Gastrocnemius medialis (tissue), 4 donors: ENCODE results near the gene MRPL12. TPM values are rescaled to one million over a fixed set of nuclear protein-coding genes. Genes with fewer than 3 reads are reported as not detected.

Experiments used
- ATAC-seq, 2 donors: fragments of 150-250 bp; one replicate each; pipeline ENCODE4 v1.9.1; 2016
- DNase-seq, 2 donors: peaks; one replicate each; pipeline ENCODE4 v3.0.0-alpha.2; 2019
- H3K27ac ChIP-seq, 4 donors: fragments of 200-600 bp; sonication (generic); 1 replicate in 1 of 4; 2 replicates in 3 of 4; pipeline ENCODE4 v1.5.1; 2016 to 2018; ENCODE audit warnings: mild to moderate bottlenecking in 2 of 4, moderate library complexity in 1 of 4
- H3K27me3 ChIP-seq, 3 donors: fragments of 200-600 bp; sonication (generic) in 2 of 3; 1 replicate in 1 of 3; 2 replicates in 2 of 3; pipeline versions ENCODE4 v1.5.1 to v1.6.0; 2016 to 2019; ENCODE audit warnings: mild to moderate bottlenecking in 1 of 3, moderate library complexity in 1 of 3
- H3K36me3 ChIP-seq, 2 donors: fragments of 200-600 bp; sonication (generic) in 1 of 2; one replicate each; pipeline ENCODE4 v1.5.1; 2017 to 2018
- H3K4me1 ChIP-seq, 2 donors: fragments of 200-600 bp; sonication (generic) in 1 of 2; one replicate each; pipeline ENCODE4 v1.5.1; 2016 to 2017; ENCODE audit warnings: mild to moderate bottlenecking in 2 of 2
- H3K4me3 ChIP-seq, 4 donors: fragments of 200-600 bp; sonication (generic) in 3 of 4; 1 replicate in 1 of 4; 2 replicates in 3 of 4; pipeline ENCODE4 v1.5.1; 2016 to 2019; ENCODE audit warnings: mild to moderate bottlenecking in 2 of 4
- H3K9me3 ChIP-seq, 3 donors: fragments of 200-600 bp; sonication (generic) in 2 of 3; 1 replicate in 1 of 3; 2 replicates in 2 of 3; pipeline ENCODE4 v1.5.1; 2016 to 2019
- POLR2A ChIP-seq, 2 donors: fragments of 450-650 bp; IDR thresholded peaks; one replicate each; pipeline ENCODE4 v1.6.1; 2017; ENCODE audit warnings: antibody characterized with exemption in 2 of 2, mild to moderate bottlenecking in 2 of 2, moderate library complexity in 2 of 2
- in situ Hi-C, 4 donors: fragments of 200-750 bp; cut with MboI; loops; one replicate each; pipeline versions ENCODE4 v1.15.0 to v1.8.0; 2017; ENCODE audit warnings: low sequenced_read_pairs in 4 of 4
- intact Hi-C: fragments of 100-400 bp; cut with DNase I; formaldehyde crosslinking; loops from one replicate; pipeline ENCODE4 v1.15.1; 2023; ENCODE audit warnings: low total_unique reads
- total RNA-seq, 4 donors: library from RNA; depleted of rRNA; stranded (reverse); fragments of >200 nt; gene quantifications; one replicate each; pipeline versions ENCODE4 v1.1.0 to v1.2.3, GENCODE V29; 2016
- TF ChIP-seq, protein P1 (sequence below), 5 experiments: fragments of 450-650 bp in 3 of 5; fragments of 200-600 bp in 2 of 5; sonication (generic) in 2 of 5; IDR thresholded peaks in 4 of 5; conservative IDR thresholded peaks in 1 of 5; 1 replicate in 4 of 5; 2 replicates in 1 of 5; pipeline ENCODE4 v1.5.1; 2016 to 2019; ENCODE audit warnings: antibody characterized with exemption in 5 of 5, mild to moderate bottlenecking in 3 of 5, moderate library complexity in 3 of 5

MRPL12 gene
- total RNA-seq, 4 donors from 2014 or later: 79.1 to 117 (median 94.1) TPM

DNA sequence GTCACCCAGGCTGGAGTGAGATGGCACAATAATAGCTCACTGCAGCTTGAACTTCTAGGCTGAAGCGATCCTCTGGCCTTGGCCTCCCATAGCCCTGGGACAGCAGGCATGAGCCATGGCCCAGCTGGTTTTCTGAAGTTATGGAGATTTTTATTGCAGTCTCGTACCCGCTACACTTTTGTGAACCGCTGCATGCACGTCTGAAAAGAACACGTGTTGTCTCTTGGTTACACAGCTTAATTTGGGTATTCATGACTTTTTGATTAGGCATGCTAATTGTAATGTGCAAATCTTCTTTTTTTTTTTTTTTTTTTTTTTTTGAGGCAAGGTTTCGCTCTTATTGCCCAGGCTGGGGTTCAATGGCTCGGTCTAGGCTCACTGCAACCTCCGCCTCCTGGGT lies 22.3 kb downstream of the MRPL12 start:
- ATAC-seq (no peak), DNase-seq (no peak)
- intact Hi-C loops: no loop called here
- Histone ChIP-seq H3K27ac (no peak overlapping the region), H3K9me3 (no peaks in the 10 kb centered on the region), H3K4me3 (no peak overlapping the region), H3K27me3 (peaks cover 0 to 15% (median 7%) of the 10 kb centered on the region in 3 donors), H3K4me1 (peaks cover 5 to 18% of the 10 kb centered on the region in 2 donors), H3K36me3 (no peaks in the 10 kb centered on the region)
- no peak for TF ChIP-seq POLR2A (IDR thresholded peaks at IDR 0.05)
- TF ChIP-seq, protein P1, sequence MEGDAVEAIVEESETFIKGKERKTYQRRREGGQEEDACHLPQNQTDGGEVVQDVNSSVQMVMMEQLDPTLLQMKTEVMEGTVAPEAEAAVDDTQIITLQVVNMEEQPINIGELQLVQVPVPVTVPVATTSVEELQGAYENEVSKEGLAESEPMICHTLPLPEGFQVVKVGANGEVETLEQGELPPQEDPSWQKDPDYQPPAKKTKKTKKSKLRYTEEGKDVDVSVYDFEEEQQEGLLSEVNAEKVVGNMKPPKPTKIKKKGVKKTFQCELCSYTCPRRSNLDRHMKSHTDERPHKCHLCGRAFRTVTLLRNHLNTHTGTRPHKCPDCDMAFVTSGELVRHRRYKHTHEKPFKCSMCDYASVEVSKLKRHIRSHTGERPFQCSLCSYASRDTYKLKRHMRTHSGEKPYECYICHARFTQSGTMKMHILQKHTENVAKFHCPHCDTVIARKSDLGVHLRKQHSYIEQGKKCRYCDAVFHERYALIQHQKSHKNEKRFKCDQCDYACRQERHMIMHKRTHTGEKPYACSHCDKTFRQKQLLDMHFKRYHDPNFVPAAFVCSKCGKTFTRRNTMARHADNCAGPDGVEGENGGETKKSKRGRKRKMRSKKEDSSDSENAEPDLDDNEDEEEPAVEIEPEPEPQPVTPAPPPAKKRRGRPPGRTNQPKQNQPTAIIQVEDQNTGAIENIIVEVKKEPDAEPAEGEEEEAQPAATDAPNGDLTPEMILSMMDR (IDR thresholded peaks at IDR 0.05 in 4 of 5, conservative IDR thresholded peaks at IDR 0.05 in 1 of 5): no peak
- in situ Hi-C loops: no loop called here

DNA sequence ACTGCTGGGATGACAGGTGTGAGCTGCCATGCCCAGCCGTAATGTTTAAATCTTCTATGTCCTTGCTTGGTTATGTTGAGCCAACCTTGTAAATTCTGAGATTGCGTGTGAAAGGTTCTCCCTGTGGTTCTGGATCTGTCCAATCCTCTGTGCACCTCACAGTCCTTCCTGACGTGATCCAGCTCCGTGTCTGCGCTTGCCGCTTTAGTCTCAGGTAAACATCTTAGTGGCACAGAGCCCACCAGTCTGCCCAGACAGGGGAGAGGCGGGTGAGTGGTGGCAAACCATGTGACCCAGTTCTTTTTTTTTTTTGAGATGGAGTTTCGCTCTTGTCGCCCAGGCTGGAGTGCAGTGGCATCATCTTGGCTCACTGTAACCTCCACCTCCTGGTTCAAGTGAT lies 22.8 kb downstream of the MRPL12 start:
- no peak for DNase-seq
- Histone ChIP-seq H3K4me3 (no peak overlapping the region), H3K9me3 (no peaks in the 10 kb centered on the region), H3K27ac (no peak overlapping the region), H3K27me3 (peaks cover 0 to 15% (median 7%) of the 10 kb centered on the region in 3 donors), H3K4me1 (peaks cover 5 to 18% of the 10 kb centered on the region in 2 donors), H3K36me3 (no peaks in the 10 kb centered on the region)
- in situ Hi-C loops (no loop called here), intact Hi-C loops (no loop called here)
- no peak for TF ChIP-seq POLR2A (IDR thresholded peaks at IDR 0.05)
- TF ChIP-seq, protein P1 (IDR thresholded peaks at IDR 0.05 in 4 of 5, conservative IDR thresholded peaks at IDR 0.05 in 1 of 5): no peak
- ATAC-seq: no peak

DNA sequence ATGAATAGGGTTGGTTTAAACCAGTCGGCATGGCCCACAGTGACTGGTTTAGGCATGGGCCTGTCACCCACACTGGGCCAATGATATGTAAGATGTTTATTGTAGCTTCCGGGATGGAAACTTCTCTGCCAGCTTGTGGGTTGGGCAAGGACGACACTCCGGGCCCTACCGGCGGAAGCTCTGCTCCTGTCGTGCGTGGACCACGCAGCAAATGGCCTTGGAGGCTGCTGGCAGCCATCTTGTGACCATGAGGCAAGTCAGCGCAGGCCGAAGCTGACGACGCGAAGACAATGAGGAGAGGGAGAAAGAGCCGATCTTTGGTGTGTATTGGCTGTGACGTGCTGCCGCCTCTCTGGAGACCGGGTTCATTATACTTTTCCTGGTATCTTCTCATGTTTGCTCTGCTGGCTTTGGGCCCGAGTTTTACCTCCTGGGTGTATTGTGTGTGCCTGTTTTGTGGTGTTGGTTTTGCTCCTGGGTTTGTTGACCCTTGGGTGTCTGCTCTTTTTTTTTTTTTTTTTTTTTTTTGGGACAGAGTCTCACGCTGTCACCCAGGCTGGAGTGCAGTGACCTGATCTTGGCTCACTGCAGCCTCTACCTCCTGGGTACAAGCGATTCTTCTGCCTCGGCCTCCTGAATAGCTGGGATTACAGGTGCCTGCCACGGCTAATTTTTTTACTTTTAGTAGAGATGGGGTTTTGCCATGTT lies 24.3 kb downstream of the MRPL12 start:
- Histone ChIP-seq H3K27me3 (peaks cover 4 to 15% (median 7%) of the 10 kb centered on the region in 3 donors), H3K27ac (no peak overlapping the region), H3K36me3 (no peaks in the 10 kb centered on the region), H3K4me1 (peaks cover 0 to 10% of the 10 kb centered on the region in 2 donors), H3K9me3 (no peaks in the 10 kb centered on the region), H3K4me3 (no peak overlapping the region)
- DNase-seq (no peak), ATAC-seq (no peak)
- intact Hi-C loops: no loop called here
- TF ChIP-seq, protein P1 (IDR thresholded peaks at IDR 0.05 in 4 of 5, conservative IDR thresholded peaks at IDR 0.05 in 1 of 5): no peak
- no peak for TF ChIP-seq POLR2A (IDR thresholded peaks at IDR 0.05)
- in situ Hi-C loops: no loop called here

DNA sequence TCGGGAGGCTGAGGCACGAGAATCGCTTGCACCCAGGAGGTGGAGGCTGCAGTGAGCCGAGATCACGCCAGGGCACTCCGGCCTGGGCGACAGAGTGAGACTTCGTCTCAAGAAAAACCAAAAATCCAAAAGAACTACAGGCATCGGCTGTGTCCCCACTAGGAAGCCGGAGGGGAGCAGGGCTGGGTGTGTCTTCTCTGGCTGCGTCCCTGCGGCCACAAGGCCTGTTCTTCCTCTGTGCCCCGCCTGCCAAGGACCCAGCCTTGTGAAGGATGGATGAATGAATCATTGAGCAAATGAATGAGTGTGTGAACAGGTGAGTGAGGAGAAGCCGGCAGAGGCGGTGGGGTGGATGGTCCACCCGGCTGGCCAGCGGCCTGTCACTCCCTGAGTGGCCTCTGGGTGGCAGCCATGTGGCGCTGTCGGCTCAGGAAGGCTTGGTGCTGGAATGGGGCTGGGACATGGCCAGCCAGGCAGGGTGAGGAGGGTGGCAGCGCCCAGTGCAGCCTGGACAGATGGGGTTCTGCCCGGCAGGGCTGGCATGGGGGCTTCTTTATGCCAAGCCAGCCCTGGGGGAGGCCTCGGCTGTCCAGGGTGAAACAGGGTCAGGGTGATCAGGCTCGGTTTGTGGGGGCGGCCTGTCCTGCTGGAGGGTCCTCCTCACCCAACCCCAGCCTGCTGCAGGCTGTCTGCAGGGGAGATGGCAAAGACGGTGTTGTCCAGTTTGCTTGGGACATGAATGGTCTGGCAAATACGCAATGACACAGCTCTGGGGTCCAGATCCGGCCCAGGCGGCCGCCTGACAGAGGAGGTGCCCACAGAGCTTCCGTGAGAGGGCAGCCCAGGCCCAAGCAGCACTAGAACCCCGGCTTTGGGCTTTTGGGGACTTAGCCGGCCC lies 30.6 kb downstream of the MRPL12 start:
- Histone ChIP-seq H3K9me3 (no peaks in the 10 kb centered on the region), H3K27ac (no peak overlapping the region), H3K36me3 (no peaks in the 10 kb centered on the region), H3K27me3 (peaks cover 8 to 29% (median 9%) of the 10 kb centered on the region in 3 donors), H3K4me3 (no peak overlapping the region), H3K4me1 (peaks cover 4 to 5% of the 10 kb centered on the region in 2 donors)
- peak; percentile 86 to 93 for ATAC-seq
- DNase-seq: peak; percentile 70 to 80
- in situ Hi-C loops: no loop called here
- intact Hi-C loops: loop anchor here (1.0 kb wide), 1 partner anchor 122 kb away; no protein-coding TSS in a partner anchor
- TF ChIP-seq, protein P1 (IDR thresholded peaks at IDR 0.05 in 4 of 5, conservative IDR thresholded peaks at IDR 0.05 in 1 of 5): peak; percentile 90 to 98 (median 93)
- TF ChIP-seq POLR2A (IDR thresholded peaks at IDR 0.05): no peak
